Measurements from ENCODE around the gene LRCH4.

The LRCH4 gene

GRCh38 chr7:100571829-100572116 lies 14.2 kb downstream of the LRCH4 start:
- no peak for DNase-seq
- H3K27ac ChIP-seq (ENCODE audit: low read length): no peak overlapping the region
- peaks cover 9% of the 10 kb centered on the region for H3K27me3 ChIP-seq (ENCODE audit: insufficient read depth, low read length, poor library complexity)
- no peak for TF ChIP-seq CTCF (IDR thresholded peaks at IDR 0.05; ENCODE audit: borderline replicate concordance, extremely low read depth, low read length, poor library complexity, severe bottlenecking)
- TF ChIP-seq EZH2 (IDR thresholded peaks at IDR 0.05; ENCODE audit: borderline replicate concordance, low read depth, low read length, severe bottlenecking): no peak
- no peak overlapping the region for H3K4me2 ChIP-seq (ENCODE audit: insufficient read depth, low read length)
- H3K79me2 ChIP-seq (ENCODE audit: insufficient read depth, low read length): no peaks in the 10 kb centered on the region
- no peak overlapping the region for H3K4me3 ChIP-seq (ENCODE audit: low read depth in 1 of 2, low read length in 2 of 2)
- no peak overlapping the region for H3K9ac ChIP-seq (ENCODE audit: low read depth, low read length)
- no peak for ATAC-seq (ENCODE audit: insufficient read depth, low read depth)
- H3K36me3 ChIP-seq (ENCODE audit: insufficient read depth, low read length): peaks cover 38% of the 10 kb centered on the region
- H3K4me1 ChIP-seq (ENCODE audit: insufficient read depth, low read length): peaks cover 24% of the 10 kb centered on the region
- H3K9me3 ChIP-seq (ENCODE audit: insufficient read depth, low read length, severe bottlenecking): no peaks in the 10 kb centered on the region
- H4K20me1 ChIP-seq (ENCODE audit: insufficient read depth, low read length): peaks cover 31% of the 10 kb centered on the region
- no peak overlapping the region for H2AFZ ChIP-seq (ENCODE audit: low read depth, low read length)

- no peak overlapping the region for H3K9ac ChIP-seq (ENCODE audit: low read depth, low read length)
- peak overlapping the region; percentile 76; the same call in 1 of the 2 replicates for H3K4me2 ChIP-seq (ENCODE audit: insufficient read depth, low read length)
- H4K20me1 ChIP-seq (ENCODE audit: insufficient read depth, low read length): peaks cover 31% of the 10 kb centered on the region
- H3K36me3 ChIP-seq (ENCODE audit: insufficient read depth, low read length): peaks cover 32% of the 10 kb centered on the region
- no peak overlapping the region for H3K4me3 ChIP-seq (ENCODE audit: low read depth in 1 of 2, low read length in 2 of 2)
- TF ChIP-seq EZH2 (IDR thresholded peaks at IDR 0.05; ENCODE audit: borderline replicate concordance, low read depth, low read length, severe bottlenecking) (no peak), CTCF (IDR thresholded peaks at IDR 0.05; ENCODE audit: borderline replicate concordance, extremely low read depth, low read length, poor library complexity, severe bottlenecking) (no peak)
- H3K4me1 ChIP-seq (ENCODE audit: insufficient read depth, low read length): peaks cover 24% of the 10 kb centered on the region
- peaks cover 9% of the 10 kb centered on the region for H3K27me3 ChIP-seq (ENCODE audit: insufficient read depth, low read length, poor library complexity)
- H2AFZ ChIP-seq (ENCODE audit: low read depth, low read length): no peak overlapping the region
- ATAC-seq (ENCODE audit: insufficient read depth, low read depth) (no peak), DNase-seq (no peak)
- H3K79me2 ChIP-seq (ENCODE audit: insufficient read depth, low read length): no peaks in the 10 kb centered on the region
- H3K27ac ChIP-seq (ENCODE audit: low read length): no peak overlapping the region
- H3K9me3 ChIP-seq (ENCODE audit: insufficient read depth, low read length, severe bottlenecking): no peaks in the 10 kb centered on the region
Observed at GRCh38 chr7:100570954-100571828, 14.7 kb downstream of the LRCH4 start.

- no peak overlapping the region for H3K27ac ChIP-seq (ENCODE audit: low read length)
- H3K4me1 ChIP-seq (ENCODE audit: insufficient read depth, low read length): peaks cover 25% of the 10 kb centered on the region
- H2AFZ ChIP-seq (ENCODE audit: low read depth, low read length): no peak overlapping the region
- H3K9me3 ChIP-seq (ENCODE audit: insufficient read depth, low read length, severe bottlenecking): no peaks in the 10 kb centered on the region
- ATAC-seq (ENCODE audit: insufficient read depth, low read depth) (peak; percentile 33; the same call in 2 of the 3 replicates), DNase-seq (peak; percentile 42)
- H3K4me2 ChIP-seq (ENCODE audit: insufficient read depth, low read length): peak overlapping the region; percentile 76
- peak overlapping the region; percentile 48; the same call in 1 of the 2 replicates for H3K9ac ChIP-seq (ENCODE audit: low read depth, low read length)
- H3K27me3 ChIP-seq (ENCODE audit: insufficient read depth, low read length, poor library complexity): peaks cover 9% of the 10 kb centered on the region
- H4K20me1 ChIP-seq (ENCODE audit: insufficient read depth, low read length): peaks cover 20% of the 10 kb centered on the region
- H3K36me3 ChIP-seq (ENCODE audit: insufficient read depth, low read length): peaks cover 16% of the 10 kb centered on the region; the same call in 1 of the 2 replicates
- peak overlapping the region in 1 of 2 experiments; percentile 48; a peak in 1 of 4 replicates for H3K4me3 ChIP-seq (ENCODE audit: low read depth in 1 of 2, low read length in 2 of 2)
- no peak for TF ChIP-seq EZH2 (IDR thresholded peaks at IDR 0.05; ENCODE audit: borderline replicate concordance, low read depth, low read length, severe bottlenecking)
- TF ChIP-seq CTCF (IDR thresholded peaks at IDR 0.05; ENCODE audit: borderline replicate concordance, extremely low read depth, low read length, poor library complexity, severe bottlenecking): peak; percentile 62
- no peaks in the 10 kb centered on the region for H3K79me2 ChIP-seq (ENCODE audit: insufficient read depth, low read length)
Observed at GRCh38 chr7:100568896-100569844, 16.8 kb downstream of the LRCH4 start.
